M059J (cell line): ENCODE measurements around the gene KBTBD7. TPM values are rescaled to one million over a fixed set of nuclear protein-coding genes. Genes with fewer than 3 reads are reported as not detected.

ENCODE experiments used
- total RNA-seq: library from RNA; depleted of rRNA; stranded (reverse); fragments of >200 nt; shearing (Covaris generic); gene quantifications from 2 replicates; pipeline ENCODE4 v1.2.3, GENCODE V29; 2014; rRNA removed

The KBTBD7 gene
- total RNA-seq, 1 experiment from 2014 or later, result 4.4 TPM

Other genes with a start within 250 kb of the KBTBD7 start
- gene ELF1, start 175.3 kb downstream of the KBTBD7 start, total RNA-seq, result 18.9 and 26.6 TPM in 2 replicates
- 6.9 and 9.8 TPM in 2 replicates for gene WBP4, start 133.1 kb downstream of the KBTBD7 start, total RNA-seq
- gene KBTBD6, start 61.8 kb downstream of the KBTBD7 start, total RNA-seq, result 3.1 and 6.9 TPM in 2 replicates
- gene MTRF1, start 69.0 kb upstream of the KBTBD7 start, total RNA-seq, result 9.6 and 12.2 TPM in 2 replicates
- gene NAA16, start 116.7 kb upstream of the KBTBD7 start, total RNA-seq, result 4.7 and 7.5 TPM in 2 replicates